Measurements from ENCODE around the gene KLKB1.
"Not testable (repeated sequence)": the region's sequence is repeated elsewhere in the genome, so short reads cannot be mapped to it uniquely, and the experiment has no call there.

The KLKB1 gene

DNA sequence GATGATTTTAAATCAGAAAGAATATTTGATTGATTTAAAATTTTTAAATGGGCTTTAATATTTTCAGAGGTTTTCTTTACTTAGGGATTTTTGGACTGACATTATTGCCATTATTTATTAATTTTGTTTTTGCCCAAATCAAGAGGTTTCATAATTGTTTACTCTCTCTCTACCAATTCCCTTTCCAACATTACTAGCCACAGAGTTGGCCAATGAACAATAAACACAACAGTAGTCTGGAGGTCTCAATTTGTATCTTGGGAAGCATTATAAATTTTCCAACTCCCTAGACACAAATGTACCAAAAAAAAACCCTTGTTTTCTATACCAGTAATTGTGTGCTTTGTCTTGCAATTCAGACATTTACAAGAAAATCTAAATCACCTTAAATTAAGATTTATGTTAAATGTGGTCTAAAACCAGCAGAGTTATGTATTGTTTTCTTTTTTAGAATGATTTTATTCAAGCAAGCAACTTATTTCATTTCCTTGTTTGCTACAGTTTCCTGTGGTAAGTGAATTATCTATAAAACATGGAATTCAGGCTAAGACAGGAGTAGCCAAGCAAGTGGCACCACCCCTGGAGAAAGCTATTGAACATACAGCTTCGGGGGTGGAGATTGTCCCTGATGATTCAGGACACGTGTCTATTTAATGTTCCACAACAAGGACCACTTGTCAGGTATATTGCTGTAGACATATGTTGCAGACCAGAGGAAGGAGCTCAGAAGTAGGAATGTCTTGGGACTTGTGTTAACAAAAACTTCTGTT is 622 bp downstream of the KLKB1 start:
- DNase-seq = no peak

DNA sequence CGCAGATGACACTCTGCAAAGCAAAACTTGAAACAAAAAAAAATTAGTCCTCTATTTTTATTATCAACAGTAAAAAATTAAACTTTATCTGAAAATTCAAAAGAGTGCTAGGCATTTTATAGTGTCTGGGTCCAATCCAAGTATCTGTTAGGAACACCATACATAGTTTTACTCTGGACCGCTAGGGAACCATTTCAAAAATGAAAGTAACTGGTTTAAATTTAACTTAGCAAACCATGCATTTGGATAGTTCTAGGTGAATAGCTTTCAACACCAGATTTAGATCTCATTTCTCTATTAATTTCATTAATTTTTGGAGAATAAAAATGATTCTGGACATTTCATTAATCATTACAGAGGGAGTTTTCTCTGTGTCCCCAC is 1.2 kb downstream of the KLKB1 start:
- no peak for DNase-seq

- no peak for DNase-seq
Observed at GRCh38 chr4:186234367-186234766, 7.1 kb downstream of the KLKB1 start.

- DNase-seq = no peak
Observed at GRCh38 chr4:186236126-186236525, 8.8 kb downstream of the KLKB1 start.

- DNase-seq = no peak
Observed at GRCh38 chr4:186240452-186240847, 13.1 kb downstream of the KLKB1 start.

- no peak for DNase-seq
Observed at GRCh38 chr4:186240848-186241491, 13.7 kb downstream of the KLKB1 start.

- no peak for DNase-seq
Observed at GRCh38 chr4:186241616-186242015, 14.3 kb downstream of the KLKB1 start.

DNA sequence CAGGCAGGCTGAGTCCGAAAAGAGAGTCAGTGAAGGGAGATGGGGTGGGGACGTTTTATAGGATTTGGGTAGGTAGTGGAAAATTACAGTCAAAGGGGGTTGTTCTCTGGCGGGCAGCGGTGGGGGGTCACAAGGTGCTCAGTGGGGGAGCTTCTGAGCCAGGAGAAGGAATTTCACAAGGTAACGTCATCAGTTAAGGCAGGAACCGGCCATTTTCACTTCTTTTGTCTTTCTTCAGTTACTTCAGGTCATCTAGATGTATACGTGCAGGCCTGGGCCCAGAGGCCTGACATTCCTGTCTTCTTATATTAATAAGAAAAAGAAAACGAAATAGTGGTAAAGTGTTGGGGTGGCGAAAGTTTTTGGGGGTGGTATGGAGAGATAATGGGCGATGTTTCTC is 14.7 kb downstream of the KLKB1 start:
- not testable (repeated sequence) for DNase-seq

DNA sequence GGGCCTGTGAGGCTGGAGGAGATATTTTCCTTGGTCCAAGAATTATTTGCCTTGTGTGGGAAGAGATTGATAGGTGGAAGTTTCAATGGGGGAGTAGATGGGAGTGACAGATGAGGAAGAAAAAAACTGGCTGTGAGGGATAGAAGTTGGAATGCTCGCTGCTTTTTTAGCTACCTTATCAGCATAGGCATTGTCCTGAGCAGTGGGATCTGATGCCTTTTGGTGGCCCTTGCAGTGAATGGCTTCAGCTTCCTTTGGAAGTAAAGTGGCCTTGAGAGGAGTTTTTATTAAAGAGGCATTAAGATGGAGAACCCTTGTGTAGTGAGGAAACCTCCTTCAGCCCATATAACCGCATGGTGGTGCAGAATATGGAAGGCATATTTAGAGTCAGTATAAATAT is 16.0 kb downstream of the KLKB1 start:
- no peak for DNase-seq

- no peak for DNase-seq
Observed at GRCh38 chr4:186244835-186245234, 17.5 kb downstream of the KLKB1 start.

GRCh38 chr4:186247062-186247752 is 19.9 kb downstream of the KLKB1 start:
- not testable (repeated sequence) for DNase-seq

- no peak for DNase-seq
Observed at GRCh38 chr4:186248643-186249042, 21.3 kb downstream of the KLKB1 start.

DNA sequence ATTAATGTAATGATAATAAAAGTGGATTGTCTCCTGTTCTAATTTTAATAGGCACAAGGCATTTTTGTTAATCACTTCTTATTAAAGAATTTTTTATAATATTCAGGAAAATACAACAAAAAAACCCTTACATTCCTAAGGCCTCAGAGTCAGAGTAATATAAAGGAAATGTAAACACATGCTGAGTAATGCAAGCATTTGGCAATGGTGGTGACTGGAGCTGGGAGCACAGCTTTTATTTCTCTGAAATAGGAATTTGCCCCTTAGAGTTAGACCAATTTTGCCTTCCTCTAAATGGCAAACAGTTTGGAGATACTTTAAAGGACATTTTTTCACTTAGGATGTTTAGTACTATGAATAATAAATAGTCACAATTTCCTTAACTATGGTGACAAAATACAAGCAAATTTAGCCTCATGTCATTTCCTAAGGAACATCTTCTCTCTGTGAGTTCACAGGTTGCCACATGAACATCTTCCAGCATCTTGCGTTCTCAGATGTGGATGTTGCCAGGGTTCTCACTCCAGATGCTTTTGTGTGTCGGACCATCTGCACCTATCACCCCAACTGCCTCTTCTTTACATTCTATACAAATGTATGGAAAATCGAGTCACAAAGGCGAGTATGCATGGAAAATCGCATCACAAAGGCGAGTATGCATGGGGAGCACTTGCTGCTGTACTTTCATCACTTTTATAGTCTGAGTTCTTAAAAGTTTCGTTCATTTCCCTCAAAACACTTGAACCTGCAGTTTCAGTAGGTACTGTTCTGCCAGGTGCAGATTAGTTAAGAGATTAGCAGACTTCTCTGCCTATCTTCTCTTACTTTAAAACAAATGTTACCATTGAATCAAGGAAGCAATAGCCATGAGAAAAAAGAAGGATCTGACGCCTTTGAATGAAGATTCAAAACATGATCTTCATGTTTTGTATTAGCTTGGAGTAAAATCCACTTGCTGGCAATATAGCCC is 22.8 kb downstream of the KLKB1 start:
- DNase-seq = no peak

DNA sequence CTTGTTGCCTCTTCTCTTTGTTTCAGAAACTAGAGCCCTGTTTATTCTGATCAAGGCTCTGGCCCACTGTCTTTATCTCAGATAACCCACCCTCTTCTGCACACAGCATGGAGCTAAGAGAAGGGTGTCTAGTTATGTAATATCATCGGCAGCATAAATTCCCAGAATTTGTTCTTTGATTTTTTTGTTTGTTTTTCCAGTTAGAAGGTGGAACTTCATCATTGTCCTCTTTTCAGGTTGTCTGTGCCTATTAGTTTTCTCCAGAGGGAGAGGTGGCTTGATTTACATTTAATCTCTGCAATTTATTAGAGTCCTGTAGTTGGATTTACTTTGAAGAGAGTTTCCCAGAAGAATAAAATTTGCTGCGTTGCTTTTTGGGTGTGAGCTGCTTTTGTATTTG is 23.5 kb downstream of the KLKB1 start:
- DNase-seq = no peak

GRCh38 chr4:186255122-186255521 is 27.8 kb downstream of the KLKB1 start:
- no peak for DNase-seq

DNA sequence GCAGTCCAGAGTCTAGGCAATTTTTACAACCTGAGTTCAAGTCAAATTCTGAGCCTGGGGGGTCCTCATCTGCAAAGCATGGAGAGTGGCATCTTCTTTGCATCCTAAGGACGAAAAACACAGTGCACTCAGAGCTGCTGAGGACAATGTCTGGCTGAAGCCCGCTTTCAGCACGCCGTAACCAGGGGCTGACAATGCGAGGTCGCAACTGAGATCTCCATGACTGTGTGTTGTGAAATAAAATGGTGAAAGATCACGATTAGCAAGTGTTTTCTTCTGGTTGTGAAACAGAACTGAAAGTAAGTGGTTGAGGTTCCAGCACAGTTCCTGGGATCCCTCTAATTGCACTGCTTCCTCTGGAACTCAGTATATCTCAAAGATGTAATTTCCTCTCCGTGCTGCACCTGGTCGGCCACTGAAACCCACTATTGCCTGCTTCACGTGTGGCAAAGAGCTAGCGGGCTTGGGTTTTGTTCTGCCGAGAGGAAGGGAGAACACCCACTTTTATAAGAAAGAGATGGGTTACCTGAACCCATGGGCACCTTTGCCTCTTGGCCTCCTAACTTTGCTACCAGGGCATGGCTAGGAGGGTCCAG is 31.0 kb downstream of the KLKB1 start:
- DNase-seq = no peak

DNA sequence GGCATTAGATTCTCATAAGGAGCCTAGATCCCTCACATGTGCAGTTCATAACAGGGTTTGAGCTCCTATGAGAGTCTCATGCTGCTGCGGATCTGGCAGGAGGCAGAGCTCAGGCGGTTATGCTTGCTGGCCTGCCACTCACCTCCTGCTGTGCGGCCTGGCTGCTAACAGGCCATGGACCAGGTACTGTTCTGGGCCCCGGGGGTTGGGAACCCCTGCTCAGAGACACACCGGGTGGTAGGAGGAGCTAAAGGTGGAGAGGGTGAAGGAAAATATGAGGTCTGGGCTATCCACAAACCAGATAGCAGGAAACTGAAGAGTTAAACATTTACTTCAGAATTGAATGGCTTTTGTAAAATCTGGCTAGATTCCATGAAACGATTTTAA is 32.8 kb downstream of the KLKB1 start:
- DNase-seq = no peak

GRCh38 chr4:186260504-186261448 is 33.5 kb downstream of the KLKB1 start:
- DNase-seq = no peak

DNA sequence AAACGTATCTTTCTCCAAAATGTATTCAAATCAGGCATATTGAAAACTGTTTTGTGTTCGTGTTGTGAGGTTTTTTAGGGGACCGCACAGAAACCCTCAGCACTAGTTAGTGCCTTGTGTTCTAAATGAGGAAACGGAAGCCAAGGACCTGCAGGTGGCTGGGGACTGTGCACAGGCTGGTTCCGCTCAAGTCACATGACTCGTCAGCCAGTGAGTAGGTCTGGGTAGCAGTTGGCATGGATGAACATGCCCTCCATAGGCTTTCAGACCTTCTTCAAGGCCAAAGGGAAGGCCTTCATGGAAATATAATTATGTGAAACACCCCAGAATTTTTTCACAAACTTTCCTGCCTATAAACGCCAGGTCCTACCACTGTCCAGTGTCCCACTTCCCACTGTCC is 37.4 kb downstream of the KLKB1 start:
- DNase-seq = no peak

GRCh38 chr4:186265250-186265649 is 37.9 kb downstream of the KLKB1 start:
- DNase-seq = not testable (repeated sequence)
